ENCODE results near the gene SIRT4. TPM values are rescaled to one million over a fixed set of nuclear protein-coding genes. Genes with fewer than 3 reads are reported as not detected.
A peak's percentile ranks its signal among the peaks of the same experiment; 100 is the strongest.

Gene SIRT4
- total and polyA plus RNA-seq, 2 of the 13 experiments (the other 11 are each of a cell fraction or from before 2014, with no cell fraction given): 3.4 to 5.8 TPM

- TF ChIP-seq MYPOP (CRISPR knock-in tag; IDR thresholded peaks at IDR 0.05) (peak; percentile 63; the same call in 1 of the 2 replicates), REL (CRISPR knock-in tag; conservative IDR thresholded peaks at IDR 0.05) (peak; percentile 80; the same call in 1 of the 2 replicates), MXD4 (CRISPR knock-in tag; IDR thresholded peaks at IDR 0.05) (no peak; the same call in 1 of the 2 replicates), GATAD1 (CRISPR knock-in tag; IDR thresholded peaks at IDR 0.05) (peak; percentile 30; the same call in 1 of the 2 replicates), STAT5B (CRISPR knock-in tag; IDR thresholded peaks at IDR 0.05) (no peak), MAFF (IDR thresholded peaks at IDR 0.05; ENCODE audit: low read depth, low read length) (0 out of 2 replicates have a peak, but pooled peaks have one; percentile 10), ZNF44 (CRISPR knock-in tag; IDR thresholded peaks at IDR 0.05) (no peak), ZNF30 (CRISPR knock-in tag; IDR thresholded peaks at IDR 0.05) (no peak), PATZ1 (CRISPR knock-in tag; IDR thresholded peaks at IDR 0.05) (peak; percentile 41; the same call in 1 of the 2 replicates), SNRNP70 (IDR thresholded peaks at IDR 0.05; ENCODE audit: low read depth, low read length) (no peak), RFXANK (CRISPR knock-in tag; IDR thresholded peaks at IDR 0.05) (0 out of 2 replicates have a peak, but pooled peaks have one; percentile 31), SKIL (CRISPR knock-in tag; IDR thresholded peaks at IDR 0.05; ENCODE audit: borderline replicate concordance) (no peak), NFKBIZ (CRISPR knock-in tag; IDR thresholded peaks at IDR 0.05) (no peak), MAX (IDR thresholded peaks at IDR 0.05) (peak; percentile 64), POGZ (CRISPR knock-in tag; IDR thresholded peaks at IDR 0.05) (peak; percentile 57; the same call in 1 of the 2 replicates), TOPORS (CRISPR knock-in tag; IDR thresholded peaks at IDR 0.05) (peak; percentile 77), FOXP1 (IDR thresholded peaks at IDR 0.05) (no peak), FOXP1 (CRISPR knock-in tag; IDR thresholded peaks at IDR 0.05) (peak; percentile 10; the same call in 1 of the 2 replicates), ZGPAT (CRISPR knock-in tag; IDR thresholded peaks at IDR 0.05) (peak; percentile 79), ZNF891 (CRISPR knock-in tag; IDR thresholded peaks at IDR 0.05) (no peak), JUND (CRISPR knock-in tag; IDR thresholded peaks at IDR 0.05) (no peak), IRX3 (CRISPR knock-in tag; IDR thresholded peaks at IDR 0.05; ENCODE audit: borderline replicate concordance, low read depth) (no peak), BORCS8-MEF2B (CRISPR knock-in tag; IDR thresholded peaks at IDR 0.05) (0 out of 2 replicates have a peak, but pooled peaks have one; percentile 59), SOX6 (IDR thresholded peaks at IDR 0.05) (no peak), SOX6 (CRISPR knock-in tag; IDR thresholded peaks at IDR 0.05) (peak; percentile 52)
Measured at GRCh38 chr12:120292661-120293531, 9.2 kb upstream of the SIRT4 start, which contains the start of gene RNU4-1 (continued).

Measured in HepG2 (cell line).